ENCODE results near the gene KIF3B.

DNA sequence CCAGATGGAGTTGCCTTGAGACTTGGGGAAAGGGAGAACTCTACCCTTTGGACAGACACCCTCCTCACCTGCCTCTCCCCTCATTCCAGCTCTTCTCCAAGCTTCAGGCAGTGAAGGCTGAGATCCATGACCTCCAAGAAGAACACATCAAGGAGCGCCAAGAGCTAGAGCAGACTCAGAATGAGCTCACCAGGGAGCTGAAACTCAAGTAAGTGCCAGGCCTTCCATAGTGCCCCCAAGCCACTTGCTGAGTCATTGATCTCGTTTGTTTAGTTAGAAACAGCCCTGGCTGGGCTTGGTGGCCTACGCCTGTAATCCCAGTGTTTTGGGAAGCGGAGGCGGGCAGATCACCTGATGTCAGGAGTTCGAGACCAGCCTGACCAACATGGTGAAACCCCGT lies 39.2 kb downstream of the KIF3B start:
- TF ChIP-seq, protein P1, sequence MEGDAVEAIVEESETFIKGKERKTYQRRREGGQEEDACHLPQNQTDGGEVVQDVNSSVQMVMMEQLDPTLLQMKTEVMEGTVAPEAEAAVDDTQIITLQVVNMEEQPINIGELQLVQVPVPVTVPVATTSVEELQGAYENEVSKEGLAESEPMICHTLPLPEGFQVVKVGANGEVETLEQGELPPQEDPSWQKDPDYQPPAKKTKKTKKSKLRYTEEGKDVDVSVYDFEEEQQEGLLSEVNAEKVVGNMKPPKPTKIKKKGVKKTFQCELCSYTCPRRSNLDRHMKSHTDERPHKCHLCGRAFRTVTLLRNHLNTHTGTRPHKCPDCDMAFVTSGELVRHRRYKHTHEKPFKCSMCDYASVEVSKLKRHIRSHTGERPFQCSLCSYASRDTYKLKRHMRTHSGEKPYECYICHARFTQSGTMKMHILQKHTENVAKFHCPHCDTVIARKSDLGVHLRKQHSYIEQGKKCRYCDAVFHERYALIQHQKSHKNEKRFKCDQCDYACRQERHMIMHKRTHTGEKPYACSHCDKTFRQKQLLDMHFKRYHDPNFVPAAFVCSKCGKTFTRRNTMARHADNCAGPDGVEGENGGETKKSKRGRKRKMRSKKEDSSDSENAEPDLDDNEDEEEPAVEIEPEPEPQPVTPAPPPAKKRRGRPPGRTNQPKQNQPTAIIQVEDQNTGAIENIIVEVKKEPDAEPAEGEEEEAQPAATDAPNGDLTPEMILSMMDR (conservative IDR thresholded peaks at IDR 0.05): no peak
- TF ChIP-seq EZH2 (IDR thresholded peaks at IDR 0.05; ENCODE audit: low read depth): no peak
